ENCODE data around the gene PRCC. TPM values are rescaled to one million over a fixed set of nuclear protein-coding genes. Genes with fewer than 3 reads are reported as not detected.

Gene PRCC
- total and polyA plus RNA-seq, 2 of the 13 experiments (the other 11 are each of a cell fraction or from before 2014, with no cell fraction given): 24.2 to 40.5 TPM

- no peak for TF ChIP-seq ZNF549 (CRISPR knock-in tag; IDR thresholded peaks at IDR 0.05)
- peak; percentile 45; the same call in 1 of the 2 replicates for TF ChIP-seq SALL1 (CRISPR knock-in tag; IDR thresholded peaks at IDR 0.05)
- TF ChIP-seq IKZF5 (CRISPR knock-in tag; IDR thresholded peaks at IDR 0.05): no peak; the same call in 1 of the 2 replicates
- no peak for TF ChIP-seq XBP1 (CRISPR knock-in tag; IDR thresholded peaks at IDR 0.05)
- peak; percentile 84; the same call in 1 of the 2 replicates for TF ChIP-seq ZBTB7A (CRISPR knock-in tag; IDR thresholded peaks at IDR 0.05)
- no peak for TF ChIP-seq MXD3 (CRISPR knock-in tag; IDR thresholded peaks at IDR 0.05)
- no peak for TF ChIP-seq SATB2 (CRISPR knock-in tag; IDR thresholded peaks at IDR 0.05)
- TF ChIP-seq MZF1 (CRISPR knock-in tag; IDR thresholded peaks at IDR 0.05; ENCODE audit: borderline replicate concordance): no peak
- no peak for TF ChIP-seq ZNF75D (CRISPR knock-in tag; IDR thresholded peaks at IDR 0.05; ENCODE audit: borderline replicate concordance)
- TF ChIP-seq KAT7 (CRISPR knock-in tag; IDR thresholded peaks at IDR 0.05; ENCODE audit: borderline replicate concordance): no peak
- TF ChIP-seq ZBTB38 (CRISPR knock-in tag; IDR thresholded peaks at IDR 0.05): no peak
- no peak for TF ChIP-seq ELK4 (CRISPR knock-in tag; IDR thresholded peaks at IDR 0.05; ENCODE audit: borderline replicate concordance)
- no peak for TF ChIP-seq CEBPB (IDR thresholded peaks at IDR 0.05; ENCODE audit: borderline replicate concordance, low read depth, low read length)
- no peak for TF ChIP-seq MYNN (CRISPR knock-in tag; IDR thresholded peaks at IDR 0.05; ENCODE audit: low read depth)
- TF ChIP-seq ZNF816 (CRISPR knock-in tag; IDR thresholded peaks at IDR 0.05; ENCODE audit: borderline replicate concordance): no peak
- no peak for TF ChIP-seq KDM6A (CRISPR knock-in tag; IDR thresholded peaks at IDR 0.05; ENCODE audit: low read depth)
- TF ChIP-seq IRF9 (CRISPR knock-in tag; IDR thresholded peaks at IDR 0.05; ENCODE audit: borderline replicate concordance): no peak
- peak in 1 of 2 experiments; percentile 55; a peak in 2 of 4 replicates for TF ChIP-seq POLR2A (IDR thresholded peaks at IDR 0.05; ENCODE audit: insufficient read depth in 1 of 2, low read depth in 2 of 2, low read length in 2 of 2)
- TF ChIP-seq ZNF747 (CRISPR knock-in tag; IDR thresholded peaks at IDR 0.05; ENCODE audit: borderline replicate concordance): no peak
- TF ChIP-seq NCOA5 (CRISPR knock-in tag; IDR thresholded peaks at IDR 0.05): no peak
- no peak for TF ChIP-seq HNRNPUL1 (IDR thresholded peaks at IDR 0.05; ENCODE audit: low read depth, low read length)
- 0 out of 2 replicates have a peak, but pooled peaks have one; percentile 33 for TF ChIP-seq THAP9 (CRISPR knock-in tag; IDR thresholded peaks at IDR 0.05; ENCODE audit: borderline replicate concordance)
- TF ChIP-seq KLF15 (CRISPR knock-in tag; IDR thresholded peaks at IDR 0.05; ENCODE audit: borderline replicate concordance): no peak
- no peak for TF ChIP-seq ZNF441 (CRISPR knock-in tag; IDR thresholded peaks at IDR 0.05; ENCODE audit: borderline replicate concordance)
Observed at GRCh38 chr1:156749419-156750118, 17.8 kb upstream of the PRCC start (continued).
